ENCODE results near the gene MYL2.

MYL2 gene

GRCh38 chr12:110935588-110935987, 15.2 kb upstream of the MYL2 start:
- TF ChIP-seq CTCF (IDR thresholded peaks at IDR 0.05; ENCODE audit: insufficient read depth, low read depth, low read length, missing control alignments) = no peak
- H3K4me3 ChIP-seq (ENCODE audit: low read depth, low read length) = no peak overlapping the region
- no peak for DNase-seq (ENCODE audit: low read depth)

- TF ChIP-seq CTCF (IDR thresholded peaks at IDR 0.05; ENCODE audit: insufficient read depth, low read depth, low read length, missing control alignments) = no peak
- H3K4me3 ChIP-seq (ENCODE audit: low read depth, low read length) = no peak overlapping the region
- DNase-seq (ENCODE audit: low read depth) = no peak
Observed at GRCh38 chr12:110934093-110934852, 13.9 kb upstream of the MYL2 start.

DNA sequence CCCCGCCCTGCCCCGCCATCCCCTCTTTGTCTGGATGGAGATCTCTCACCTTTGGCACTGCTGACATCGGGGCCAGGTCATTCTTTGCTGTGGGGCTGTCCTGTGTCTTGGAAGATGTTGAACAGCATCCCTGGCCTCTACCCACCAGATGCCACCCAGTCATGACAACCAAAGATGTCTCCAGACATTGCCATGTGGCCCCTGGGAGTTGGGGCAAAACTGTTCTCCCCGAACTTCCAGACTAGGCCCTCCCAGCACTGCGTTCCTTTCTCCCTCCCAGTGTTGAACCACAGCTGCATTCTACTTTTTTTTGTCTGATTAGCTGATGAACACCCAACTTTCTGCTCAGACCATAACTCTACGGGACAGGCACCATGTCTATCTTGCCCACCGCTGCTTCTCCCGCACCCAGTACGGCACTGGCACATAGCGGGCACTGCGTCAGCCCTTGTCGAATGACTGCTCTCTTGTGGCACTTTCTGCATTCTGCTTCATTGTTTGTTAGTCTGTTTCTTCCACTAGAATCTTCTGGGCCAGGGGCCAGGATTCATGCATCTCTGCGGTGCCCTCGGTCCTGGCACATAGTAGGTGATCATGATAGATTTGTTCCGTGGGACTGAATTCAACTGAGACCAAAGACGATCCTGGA, 13.1 kb upstream of the MYL2 start:
- H3K4me3 ChIP-seq (ENCODE audit: low read depth, low read length) = no peak overlapping the region
- TF ChIP-seq CTCF (IDR thresholded peaks at IDR 0.05; ENCODE audit: insufficient read depth, low read depth, low read length, missing control alignments) = no peak
- DNase-seq (ENCODE audit: low read depth) = no peak

DNA sequence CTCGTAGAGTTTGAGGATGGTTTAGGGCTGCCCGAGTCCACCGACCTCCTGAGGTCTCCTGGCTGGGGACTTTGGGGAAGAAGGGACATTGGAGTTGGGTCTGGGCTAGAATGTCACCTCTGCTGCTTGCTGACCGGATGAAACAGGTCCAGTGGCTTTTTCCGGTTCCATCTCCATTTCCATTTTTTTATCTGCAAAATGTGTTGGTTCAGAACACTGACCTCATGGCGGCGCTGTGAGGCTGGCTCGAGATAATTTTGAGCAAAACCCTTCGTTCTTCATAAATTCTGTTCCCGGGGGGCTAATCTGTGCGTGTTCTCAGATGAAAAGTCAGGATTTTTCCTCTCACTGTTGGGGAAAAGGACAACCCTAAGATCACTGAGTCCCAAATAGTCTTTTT, 11.7 kb upstream of the MYL2 start:
- H3K4me3 ChIP-seq (ENCODE audit: low read depth, low read length) = no peak overlapping the region
- DNase-seq (ENCODE audit: low read depth) = no peak
- peak; percentile 20 for TF ChIP-seq CTCF (IDR thresholded peaks at IDR 0.05; ENCODE audit: insufficient read depth, low read depth, low read length, missing control alignments)

- no peak overlapping the region for H3K4me3 ChIP-seq (ENCODE audit: low read depth, low read length)
- TF ChIP-seq CTCF (IDR thresholded peaks at IDR 0.05; ENCODE audit: insufficient read depth, low read depth, low read length, missing control alignments) = no peak
- no peak for DNase-seq (ENCODE audit: low read depth)
Observed at GRCh38 chr12:110931315-110931728, 10.9 kb upstream of the MYL2 start.

- no peak for TF ChIP-seq CTCF (IDR thresholded peaks at IDR 0.05; ENCODE audit: insufficient read depth, low read depth, low read length, missing control alignments)
- no peak for DNase-seq (ENCODE audit: low read depth)
- H3K4me3 ChIP-seq (ENCODE audit: low read depth, low read length) = no peak overlapping the region
Observed at GRCh38 chr12:110930348-110931314, 10.3 kb upstream of the MYL2 start.

Data from GM12865 (cell line).